HUES6 (cell line): ENCODE data around the gene CTXN1.
A peak's percentile ranks its signal among the peaks of the same experiment; 100 is the strongest.

Source experiments
- H3K27ac ChIP-seq: 2 replicates; pipeline ENCODE4 v1.7.0; 2013; ENCODE audit warnings: low read depth, mild to moderate bottlenecking, low read length, inconsistent platforms
- H3K27me3 ChIP-seq: 2 replicates; pipeline ENCODE4 v1.6.1; 2013; ENCODE audit warnings: low read length; ENCODE audit not compliant: control insufficient read depth, insufficient read depth
- H3K36me3 ChIP-seq: 2 replicates; pipeline ENCODE4 v1.6.1; 2013; ENCODE audit warnings: low read length; ENCODE audit not compliant: control insufficient read depth, insufficient read depth
- H3K4me1 ChIP-seq: 2 replicates; pipeline ENCODE4 v1.6.1; 2013; ENCODE audit warnings: low read length; ENCODE audit not compliant: control insufficient read depth, insufficient read depth
- H3K4me3 ChIP-seq: 2 replicates; pipeline ENCODE4 v1.5.1; 2013; ENCODE audit warnings: low read depth, low read length
- H3K9ac ChIP-seq: one replicate; pipeline ENCODE4 v1.6.1; 2013; ENCODE audit warnings: mild to moderate bottlenecking, low read length
- H3K9me3 ChIP-seq: 2 replicates; pipeline ENCODE4 v1.6.1; 2013; ENCODE audit warnings: low read depth, low read length; ENCODE audit not compliant: control insufficient read depth, insufficient read depth

CTXN1 gene

GRCh38 chr19:7879111-7879807 is 46.7 kb downstream of the CTXN1 start:
- no peaks in the 10 kb centered on the region; the same call in 1 of the 2 replicates for H3K9me3 ChIP-seq
- no peak overlapping the region for H3K27ac ChIP-seq
- no peaks in the 10 kb centered on the region for H3K4me1 ChIP-seq
- no peaks in the 10 kb centered on the region for H3K36me3 ChIP-seq
- H3K4me3 ChIP-seq, result no peak overlapping the region
- H3K27me3 ChIP-seq, result peaks cover 19% of the 10 kb centered on the region; the same call in 1 of the 2 replicates
- H3K9ac ChIP-seq, result no peak overlapping the region

- Histone ChIP-seq H3K36me3 (no peaks in the 10 kb centered on the region), H3K27ac (no peak overlapping the region), H3K4me1 (no peaks in the 10 kb centered on the region; the same call in 1 of the 2 replicates), H3K9me3 (no peaks in the 10 kb centered on the region; the same call in 1 of the 2 replicates), H3K4me3 (no peak overlapping the region), H3K9ac (no peak overlapping the region), H3K27me3 (peaks cover 36% of the 10 kb centered on the region)
Measured at GRCh38 chr19:7877249-7877836, 48.6 kb downstream of the CTXN1 start.

GRCh38 chr19:7874897-7875273 is 51.0 kb downstream of the CTXN1 start:
- H3K4me3 ChIP-seq, result peak overlapping the region; percentile 66
- H3K9ac ChIP-seq, result no peak overlapping the region
- H3K27me3 ChIP-seq, result peaks cover 36% of the 10 kb centered on the region
- no peak overlapping the region for H3K27ac ChIP-seq
- peaks cover 10% of the 10 kb centered on the region for H3K4me1 ChIP-seq
- no peaks in the 10 kb centered on the region for H3K9me3 ChIP-seq
- no peaks in the 10 kb centered on the region for H3K36me3 ChIP-seq
